Right lobe of liver (tissue), 6 donors: ENCODE data around the gene CFAP57. TPM values are rescaled to one million over a fixed set of nuclear protein-coding genes. Genes with fewer than 3 reads are reported as not detected.

Source experiments
- ATAC-seq, 4 donors: fragments of 200-7000 bp; cut with Tn5 transposase; one replicate each; pipeline ENCODE4 v1.9.1; 2020; ENCODE audit warnings: mild to moderate bottlenecking in 4 of 4, moderate library complexity in 4 of 4
- DNase-seq, 3 donors: peaks; one replicate each; pipeline ENCODE4 v3.0.0-alpha.2; 2020
- H3K27ac ChIP-seq, 3 donors: fragments of 200-600 bp; one replicate each; pipeline ENCODE4 v1.8.0; 2022
- H3K27me3 ChIP-seq, 2 donors: fragments of 200-600 bp; one replicate each; pipeline ENCODE4 v1.8.0; 2022
- H3K36me3 ChIP-seq, 4 donors: fragments of 200-600 bp; sonication (generic) in 1 of 4; one replicate each; pipeline versions ENCODE4 v1.5.1 to v1.8.0; 2017 to 2022; ENCODE audit warnings: control low read depth in 1 of 4
- H3K4me1 ChIP-seq, 4 donors: fragments of 200-600 bp; sonication (generic) in 1 of 4; one replicate each; pipeline versions ENCODE4 v1.5.1 to v1.8.0; 2017 to 2022; ENCODE audit warnings: control low read depth in 1 of 4
- H3K4me3 ChIP-seq, 3 donors: fragments of 200-600 bp; one replicate each; pipeline ENCODE4 v1.8.0; 2022
- H3K9me3 ChIP-seq, 4 donors: fragments of 200-600 bp; sonication (generic) in 1 of 4; one replicate each; pipeline versions ENCODE4 v1.5.1 to v1.8.0; 2017 to 2022; ENCODE audit warnings: control low read depth in 1 of 4
- CTCF ChIP-seq, 4 donors: fragments of 200-600 bp in 3 of 4; fragments of 450-650 bp in 1 of 4; IDR thresholded peaks; one replicate each; pipeline versions ENCODE4 v1.5.1 to v1.8.0; 2016 to 2022; ENCODE audit warnings: antibody characterized with exemption in 4 of 4, mild to moderate bottlenecking in 2 of 4
- POLR2A ChIP-seq: fragments of 450-650 bp; IDR thresholded peaks from one replicate; pipeline ENCODE4 v1.6.1; 2017; ENCODE audit warnings: antibody characterized with exemption, mild to moderate bottlenecking
- WGBS: methylation state at CpG from one replicate; pipeline ENCODE4 v1.1.6; 2018; ENCODE audit warnings: low coverage, low lambda C conversion rate; ENCODE audit not compliant: insufficient coverage; ENCODE audit errors: missing lambda C conversion rate; 5-methylcytosine and 5-hydroxymethylcytosine counted together
- intact Hi-C, 2 donors: fragments of 100-400 bp; cut with DNase I; formaldehyde crosslinking; loops; one replicate each; pipeline versions ENCODE4 v1.11.2 to v1.14.1; 2022
- total RNA-seq, 6 experiments: library from RNA; depleted of rRNA in 2 of 6; stranded (reverse); fragments of >200 nt in 2 of 6; fragmentation: NEBNext Ultra II Directional in 3 of 6; extraction: Animal tissue kit (Norgen Biotek cat#: 25700) in 3 of 6; gene quantifications; one replicate each; pipeline versions ENCODE4 v1.1.0 to v1.2.4, GENCODE V29; 2016 to 2023
- donor health status: DM: no; HTN: yes; CAD: no.
- donor health status: DM: no; HTN: no; CAD: no.
- donor health status: DM: no; HTN: no; CAD: no.
- donor health status: DM: no; HTN: yes; CAD: no.
- donor health status: DM: no; HTN: yes; CAD: no.

The CFAP57 gene
- total RNA-seq, 6 experiments from 2014 or later = not detected

- intact Hi-C loops = no loop called here
- Histone ChIP-seq H3K4me1 (peaks cover 0 to 8% (median 4%) of the 10 kb centered on the region in 4 donors), H3K27me3 (no peaks in the 10 kb centered on the region)
Measured at GRCh38 chr1:43296207-43296606, 124.1 kb downstream of the CFAP57 start.

GRCh38 chr1:43298055-43298454 lies 125.9 kb downstream of the CFAP57 start:
- DNase-seq (no peak), ATAC-seq (no peak)
- Histone ChIP-seq H3K36me3 (no peaks in the 10 kb centered on the region), H3K4me3 (no peak overlapping the region), H3K9me3 (no peaks in the 10 kb centered on the region), H3K27me3 (no peaks in the 10 kb centered on the region), H3K27ac (no peak overlapping the region), H3K4me1 (peaks cover 0 to 13% (median 6%) of the 10 kb centered on the region in 4 donors)
- 100% methylated on average over 1 of the region's 1 CpG for WGBS
- intact Hi-C loops = no loop called here
- no peak for TF ChIP-seq POLR2A
- no peak for TF ChIP-seq CTCF (IDR thresholded peaks at IDR 0.05)

More at GRCh38 chr1:43296207-43296606, 124.1 kb downstream of the CFAP57 start:
- 60% methylated on average over 1 of the region's 1 CpG for WGBS
- Histone ChIP-seq H3K4me3 (no peak overlapping the region), H3K27ac (peak overlapping the region; percentile 25 to 44 (median 28)), H3K36me3 (no peaks in the 10 kb centered on the region), H3K9me3 (no peaks in the 10 kb centered on the region)
- DNase-seq (no peak), ATAC-seq (no peak)
- TF ChIP-seq POLR2A (no peak), CTCF (IDR thresholded peaks at IDR 0.05) (no peak)

- DNase-seq (no peak), ATAC-seq (no peak)
- Histone ChIP-seq H3K27ac (no peak overlapping the region), H3K9me3 (no peaks in the 10 kb centered on the region), H3K27me3 (no peaks in the 10 kb centered on the region), H3K4me1 (peaks cover 0 to 23% (median 11%) of the 10 kb centered on the region in 4 donors), H3K4me3 (no peak overlapping the region), H3K36me3 (no peaks in the 10 kb centered on the region)
- TF ChIP-seq POLR2A = no peak
- TF ChIP-seq CTCF (IDR thresholded peaks at IDR 0.05) = no peak
- intact Hi-C loops = no loop called here
Measured at GRCh38 chr1:43299101-43299500, 127.0 kb downstream of the CFAP57 start.

- WGBS = 60% methylated on average over 5 of the region's 10 CpGs
- TF ChIP-seq POLR2A (no peak), CTCF (IDR thresholded peaks at IDR 0.05) (no peak)
- ATAC-seq = peak; percentile 30 to 71 (median 59)
- Histone ChIP-seq H3K27me3 (no peaks in the 10 kb centered on the region), H3K4me3 (peak within 1 kb of the TSS; percentile 4 to 20 (median 14)), H3K27ac (peak within 1 kb of the TSS; percentile 33 to 65 (median 47)), H3K9me3 (no peaks in the 10 kb centered on the region), H3K36me3 (no peaks in the 10 kb centered on the region), H3K4me1 (peaks cover 0 to 20% (median 9%) of the 10 kb centered on the region in 4 donors)
- intact Hi-C loops = no loop called here
- peak in 2 of 3 donors; percentile 56 for DNase-seq
Measured at GRCh38 chr1:43300378-43301094, 128.4 kb downstream of the CFAP57 start, which contains the start of gene TIE1. Gene TIE1, plus strand, starts transcription at chr1:43300982. Its CDS starts 90 bp downstream, at chr1:43301072.
